ENCODE measurements around the gene ADARB1.

GRCh38 chr21:45170987-45171386, 96.6 kb downstream of the ADARB1 start:
- TF ChIP-seq POLR2A (IDR thresholded peaks at IDR 0.05; ENCODE audit: extremely low read depth, insufficient read length): no peak
- no peak for TF ChIP-seq CTCF (IDR thresholded peaks at IDR 0.05; ENCODE audit: low read depth, low read length)
- no peak for TF ChIP-seq MAX (IDR thresholded peaks at IDR 0.05; ENCODE audit: low read depth, low read length)

Measured in NB4 (cell line).